Uterus (tissue), 4 donors: ENCODE measurements around the gene RSL1D1. TPM values are rescaled to one million over a fixed set of nuclear protein-coding genes. Genes with fewer than 3 reads are reported as not detected.

ENCODE experiments used
- DNase-seq, 2 donors: peaks; one replicate each; pipeline ENCODE4 v3.0.0-alpha.2; 2019 to 2020
- H3K27ac ChIP-seq, 2 donors: fragments of 200-600 bp; sonication (generic); 1 replicate in 1 of 2; 2 replicates in 1 of 2; pipeline ENCODE4 v1.5.1; 2016 to 2018
- H3K27me3 ChIP-seq, 2 donors: fragments of 200-600 bp; sonication (generic); one replicate each; pipeline ENCODE4 v1.5.1; 2018 to 2019; ENCODE audit warnings: control low read depth in 1 of 2
- H3K36me3 ChIP-seq, 2 donors: fragments of 200-600 bp; sonication (generic); one replicate each; pipeline ENCODE4 v1.5.1; 2019; ENCODE audit warnings: control low read depth in 1 of 2
- H3K4me1 ChIP-seq, 2 donors: fragments of 200-600 bp; sonication (generic); one replicate each; pipeline ENCODE4 v1.5.1; 2018 to 2019; ENCODE audit warnings: control low read depth in 1 of 2
- H3K4me3 ChIP-seq, 2 donors: fragments of 200-600 bp; sonication (generic); 1 replicate in 1 of 2; 2 replicates in 1 of 2; pipeline ENCODE4 v1.5.1; 2018 to 2019; ENCODE audit warnings: mild to moderate bottlenecking in 1 of 2
- H3K9me3 ChIP-seq, 2 donors: fragments of 200-600 bp; sonication (generic); one replicate each; pipeline ENCODE4 v1.5.1; 2019; ENCODE audit warnings: control low read depth in 1 of 2
- POLR2A ChIP-seq, 2 donors: fragments of 450-650 bp; IDR thresholded peaks; one replicate each; pipeline ENCODE4 v1.6.1; 2016; ENCODE audit warnings: antibody characterized with exemption in 2 of 2, mild to moderate bottlenecking in 1 of 2, moderate library complexity in 1 of 2
- intact Hi-C: fragments of 100-400 bp; cut with DNase I; formaldehyde crosslinking; loops from one replicate; pipeline ENCODE4 v1.15.1; 2023; ENCODE audit warnings: low total_unique reads
- total RNA-seq, 4 donors: library from RNA; depleted of rRNA in 3 of 4; stranded (reverse); fragments of >200 nt in 3 of 4; gene quantifications; one replicate each; pipeline versions ENCODE4 v1.1.0 to v1.2.4, GENCODE V29; 2014 to 2023
- TF ChIP-seq, protein P1 (sequence below), 4 experiments: fragments of 200-600 bp in 2 of 4; fragments of 450-650 bp in 2 of 4; sonication (generic) in 2 of 4; IDR thresholded peaks; one replicate each; pipeline ENCODE4 v1.5.1; 2016 to 2019; ENCODE audit warnings: antibody characterized with exemption in 4 of 4, mild to moderate bottlenecking in 2 of 4, moderate library complexity in 1 of 4
- donor health status: DM: yes; HTN: yes; CAD: no.

The RSL1D1 gene
- total RNA-seq, 4 donors from 2014 or later = 97.9 to 484 (median 164) TPM

DNA sequence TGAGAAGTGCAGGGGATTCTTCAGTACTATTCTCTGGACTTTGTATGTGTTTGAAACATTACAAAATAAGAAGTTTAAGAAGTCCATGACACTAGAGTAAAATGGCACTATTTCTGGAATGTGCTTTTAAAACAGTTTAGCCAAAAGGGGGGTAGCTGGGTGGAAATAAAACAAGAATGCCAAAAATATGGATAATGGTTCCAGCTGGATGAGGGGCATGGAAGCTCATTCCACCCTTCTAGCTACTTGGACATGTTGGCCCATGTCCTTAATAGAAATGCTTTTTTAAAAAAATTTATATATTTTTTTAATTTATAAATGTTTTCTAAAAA lies 67.3 kb downstream of the RSL1D1 start:
- Histone ChIP-seq H3K27me3 (no peaks in the 10 kb centered on the region), H3K4me1 (peaks cover 0 to 7% of the 10 kb centered on the region in 2 donors), H3K4me3 (no peak overlapping the region), H3K36me3 (no peaks in the 10 kb centered on the region), H3K9me3 (no peaks in the 10 kb centered on the region), H3K27ac (peak overlapping the region; percentile 66 to 86)
- TF ChIP-seq POLR2A (IDR thresholded peaks at IDR 0.05) = no peak
- TF ChIP-seq, protein P1, sequence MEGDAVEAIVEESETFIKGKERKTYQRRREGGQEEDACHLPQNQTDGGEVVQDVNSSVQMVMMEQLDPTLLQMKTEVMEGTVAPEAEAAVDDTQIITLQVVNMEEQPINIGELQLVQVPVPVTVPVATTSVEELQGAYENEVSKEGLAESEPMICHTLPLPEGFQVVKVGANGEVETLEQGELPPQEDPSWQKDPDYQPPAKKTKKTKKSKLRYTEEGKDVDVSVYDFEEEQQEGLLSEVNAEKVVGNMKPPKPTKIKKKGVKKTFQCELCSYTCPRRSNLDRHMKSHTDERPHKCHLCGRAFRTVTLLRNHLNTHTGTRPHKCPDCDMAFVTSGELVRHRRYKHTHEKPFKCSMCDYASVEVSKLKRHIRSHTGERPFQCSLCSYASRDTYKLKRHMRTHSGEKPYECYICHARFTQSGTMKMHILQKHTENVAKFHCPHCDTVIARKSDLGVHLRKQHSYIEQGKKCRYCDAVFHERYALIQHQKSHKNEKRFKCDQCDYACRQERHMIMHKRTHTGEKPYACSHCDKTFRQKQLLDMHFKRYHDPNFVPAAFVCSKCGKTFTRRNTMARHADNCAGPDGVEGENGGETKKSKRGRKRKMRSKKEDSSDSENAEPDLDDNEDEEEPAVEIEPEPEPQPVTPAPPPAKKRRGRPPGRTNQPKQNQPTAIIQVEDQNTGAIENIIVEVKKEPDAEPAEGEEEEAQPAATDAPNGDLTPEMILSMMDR (IDR thresholded peaks at IDR 0.05) = no peak
- no peak for DNase-seq
- intact Hi-C loops = no loop called here

Other genes with a start within 250 kb of the RSL1D1 start
- gene SNN, start 183.1 kb downstream of the RSL1D1 start, total RNA-seq = 10 to 100 TPM in 3 of 4 donors, 1 to 10 TPM in 1; 4.1 to 30.1 (median 23.0) TPM
- 10 to 100 TPM in 3 of 4 donors, 1 to 10 TPM in 1; 6.1 to 52.0 (median 40.0) TPM for gene TXNDC11, start 108.7 kb downstream of the RSL1D1 start, total RNA-seq
- gene ZC3H7A, start 54.3 kb downstream of the RSL1D1 start, total RNA-seq = 10 to 100 TPM; 40.9 to 91.2 (median 67.5) TPM
- 10 to 100 TPM; 33.2 to 73.7 (median 64.7) TPM for gene GSPT1, start 64.4 kb upstream of the RSL1D1 start, total RNA-seq
- gene NPIPB2, start 90.5 kb upstream of the RSL1D1 start, total RNA-seq = 10 to 100 TPM in 1 of 4 donors, 1 to 10 TPM in 3; 1.8 to 24.6 (median 3.4) TPM
- gene TNFRSF17, start 113.7 kb upstream of the RSL1D1 start, total RNA-seq = under 1 TPM in 1 of 4 donors, not detected in 3; 0.73 TPM
- gene SNX29, start 125.2 kb upstream of the RSL1D1 start, total RNA-seq = 10 to 100 TPM; 11.0 to 64.5 (median 24.9) TPM